22Rv1 (cell line): ENCODE data around the gene APBA1.

ENCODE experiments used
- H3K27ac ChIP-seq: fragments of 450-650 bp; 2 replicates; pipeline ENCODE4 v1.5.1; 2017
- CTCF ChIP-seq: fragments of 450-650 bp; IDR thresholded peaks from 2 replicates; pipeline ENCODE4 v1.5.1; 2017; ENCODE audit warnings: mild to moderate bottlenecking
- ZFX ChIP-seq: fragments of 450-650 bp; IDR thresholded peaks from 2 replicates; pipeline ENCODE4 v1.6.1; 2017; ENCODE audit warnings: antibody characterized with exemption, borderline replicate concordance

Gene APBA1

GRCh38 chr9:69555802-69556201 is 116.4 kb downstream of the APBA1 start:
- TF ChIP-seq CTCF (no peak), ZFX (no peak)
- H3K27ac ChIP-seq: no peak overlapping the region

- no peak overlapping the region for H3K27ac ChIP-seq
- TF ChIP-seq CTCF: no peak
- TF ChIP-seq ZFX: no peak
Observed at GRCh38 chr9:69554945-69555344, 117.2 kb downstream of the APBA1 start.

GRCh38 chr9:69549310-69550202 is 122.6 kb downstream of the APBA1 start:
- no peak overlapping the region for H3K27ac ChIP-seq
- TF ChIP-seq CTCF (peak; percentile 89), ZFX (no peak)

GRCh38 chr9:69548681-69549080 is 123.5 kb downstream of the APBA1 start:
- H3K27ac ChIP-seq: no peak overlapping the region
- no peak for TF ChIP-seq CTCF
- TF ChIP-seq ZFX: no peak

- H3K27ac ChIP-seq: no peak overlapping the region
- TF ChIP-seq ZFX (no peak), CTCF (no peak)
Observed at GRCh38 chr9:69546265-69546664, 125.9 kb downstream of the APBA1 start.

GRCh38 chr9:69542942-69543704 is 129.0 kb downstream of the APBA1 start:
- no peak overlapping the region for H3K27ac ChIP-seq
- TF ChIP-seq ZFX (no peak), CTCF (no peak)

GRCh38 chr9:69542058-69542457 is 130.1 kb downstream of the APBA1 start:
- TF ChIP-seq CTCF (no peak), ZFX (no peak)
- H3K27ac ChIP-seq: no peak overlapping the region
